ENCODE measurements around the gene PLAAT1. TPM values are rescaled to one million over a fixed set of nuclear protein-coding genes. Genes with fewer than 3 reads are reported as not detected.

The PLAAT1 gene
- total and polyA plus RNA-seq, 2 donors: 1.3 to 1.6 TPM

- no peaks in the 10 kb centered on the region for H3K36me3 ChIP-seq (ENCODE audit: control insufficient read depth in 2 of 2, insufficient read depth in 2 of 2, low read length in 1 of 2)
- no peak overlapping the region for H3K27ac ChIP-seq (ENCODE audit: low read depth in 1 of 2, low read length in 1 of 2)
- no peak overlapping the region for H3K4me3 ChIP-seq (ENCODE audit: low read length in 2 of 2)
- DNase-seq (ENCODE audit: low read depth in 6 of 9, low spot score in 9 of 9): no peak
- no peaks in the 10 kb centered on the region for H3K9me3 ChIP-seq (ENCODE audit: control insufficient read depth in 2 of 2, insufficient read depth in 1 of 2, low read length in 1 of 2)
- 94% methylated on average over 3 of the region's 3 CpGs for WGBS
- H3K27me3 ChIP-seq (ENCODE audit: control insufficient read depth in 2 of 2, insufficient read depth in 1 of 2, low read length in 1 of 2): no peaks in the 10 kb centered on the region
- H3K4me1 ChIP-seq (ENCODE audit: control insufficient read depth in 2 of 2, insufficient read depth in 2 of 2, low read length in 2 of 2): no peaks in the 10 kb centered on the region
These were observed 30.2 kb downstream of the PLAAT1 start for GRCh38 chr3:193271101-193271840.

DNA sequence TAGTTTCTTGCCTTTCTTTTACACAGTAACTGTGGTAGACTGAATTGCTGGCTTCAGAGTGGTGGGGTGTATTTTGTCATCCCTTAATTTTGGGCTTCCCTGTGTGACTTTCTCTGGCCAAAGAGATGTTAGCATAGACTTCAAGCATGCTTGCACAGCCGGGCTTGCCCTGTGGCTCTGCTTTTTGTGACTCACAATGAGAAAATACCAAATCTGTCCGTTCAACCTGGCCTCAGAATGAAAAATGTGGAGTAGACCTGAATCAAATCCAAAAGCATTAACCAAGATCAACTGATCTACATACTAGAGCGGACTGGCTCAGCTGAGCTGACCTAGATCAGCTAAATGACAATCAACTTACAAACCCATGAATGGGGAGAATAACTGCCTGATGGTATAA, 51.4 kb downstream of the PLAAT1 start:
- Histone ChIP-seq H3K27ac (ENCODE audit: low read depth in 1 of 2, low read length in 1 of 2) (no peak overlapping the region), H3K27me3 (ENCODE audit: control insufficient read depth in 2 of 2, insufficient read depth in 1 of 2, low read length in 1 of 2) (no peaks in the 10 kb centered on the region), H3K36me3 (ENCODE audit: control insufficient read depth in 2 of 2, insufficient read depth in 2 of 2, low read length in 1 of 2) (no peaks in the 10 kb centered on the region), H3K4me1 (ENCODE audit: control insufficient read depth in 2 of 2, insufficient read depth in 2 of 2, low read length in 2 of 2) (no peaks in the 10 kb centered on the region), H3K9me3 (ENCODE audit: control insufficient read depth in 2 of 2, insufficient read depth in 1 of 2, low read length in 1 of 2) (peaks cover 0 to 3% of the 10 kb centered on the region in 2 donors), H3K4me3 (ENCODE audit: low read length in 2 of 2) (no peak overlapping the region)
- no peak for DNase-seq (ENCODE audit: low read depth in 6 of 9, low spot score in 9 of 9)
- 89% methylated on average over 3 of the region's 3 CpGs for WGBS

DNA sequence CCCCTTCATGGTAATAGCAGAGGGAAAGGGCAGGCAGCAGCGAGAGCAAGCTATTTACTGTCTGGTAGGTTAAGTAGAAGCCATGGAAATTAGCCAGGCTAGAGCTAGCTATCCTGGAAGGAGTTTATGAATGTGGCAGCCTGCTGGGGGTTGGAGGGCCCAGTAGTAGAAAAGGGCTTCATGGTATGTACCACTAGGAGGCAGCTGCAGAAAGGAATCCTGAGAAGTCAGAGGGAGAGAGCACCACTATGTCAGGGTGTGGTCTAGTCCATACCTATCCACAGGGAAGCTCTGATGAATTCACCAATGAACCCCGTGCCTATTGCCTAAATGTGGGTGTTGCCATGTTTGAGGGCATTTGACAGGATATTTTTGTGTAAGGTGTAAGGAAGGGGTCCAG, 55.0 kb downstream of the PLAAT1 start:
- no peaks in the 10 kb centered on the region for H3K36me3 ChIP-seq (ENCODE audit: control insufficient read depth in 2 of 2, insufficient read depth in 2 of 2, low read length in 1 of 2)
- peaks cover 0 to 3% of the 10 kb centered on the region in 2 donors for H3K9me3 ChIP-seq (ENCODE audit: control insufficient read depth in 2 of 2, insufficient read depth in 1 of 2, low read length in 1 of 2)
- no peak for DNase-seq (ENCODE audit: low read depth in 6 of 9, low spot score in 9 of 9)
- no peak overlapping the region for H3K27ac ChIP-seq (ENCODE audit: low read depth in 1 of 2, low read length in 1 of 2)
- H3K4me3 ChIP-seq (ENCODE audit: low read length in 2 of 2): no peak overlapping the region
- no peaks in the 10 kb centered on the region for H3K27me3 ChIP-seq (ENCODE audit: control insufficient read depth in 2 of 2, insufficient read depth in 1 of 2, low read length in 1 of 2)
- H3K4me1 ChIP-seq (ENCODE audit: control insufficient read depth in 2 of 2, insufficient read depth in 2 of 2, low read length in 2 of 2): no peaks in the 10 kb centered on the region
- 87% methylated on average over 2 of the region's 2 CpGs for WGBS

- no peak for DNase-seq (ENCODE audit: low read depth in 6 of 9, low spot score in 9 of 9)
- Histone ChIP-seq H3K4me1 (ENCODE audit: control insufficient read depth in 2 of 2, insufficient read depth in 2 of 2, low read length in 2 of 2) (no peaks in the 10 kb centered on the region), H3K9me3 (ENCODE audit: control insufficient read depth in 2 of 2, insufficient read depth in 1 of 2, low read length in 1 of 2) (no peaks in the 10 kb centered on the region), H3K27me3 (ENCODE audit: control insufficient read depth in 2 of 2, insufficient read depth in 1 of 2, low read length in 1 of 2) (no peaks in the 10 kb centered on the region), H3K4me3 (ENCODE audit: low read length in 2 of 2) (no peak overlapping the region), H3K36me3 (ENCODE audit: control insufficient read depth in 2 of 2, insufficient read depth in 2 of 2, low read length in 1 of 2) (no peaks in the 10 kb centered on the region), H3K27ac (ENCODE audit: low read depth in 1 of 2, low read length in 1 of 2) (no peak overlapping the region)
- 94% methylated on average over 5 of the region's 5 CpGs for WGBS
These were observed 56.4 kb downstream of the PLAAT1 start for GRCh38 chr3:193297421-193297820.

GRCh38 chr3:193301433-193301832, 60.4 kb downstream of the PLAAT1 start:
- Histone ChIP-seq H3K4me3 (ENCODE audit: low read length in 2 of 2) (no peak overlapping the region), H3K36me3 (ENCODE audit: control insufficient read depth in 2 of 2, insufficient read depth in 2 of 2, low read length in 1 of 2) (no peaks in the 10 kb centered on the region), H3K27ac (ENCODE audit: low read depth in 1 of 2, low read length in 1 of 2) (no peak overlapping the region), H3K27me3 (ENCODE audit: control insufficient read depth in 2 of 2, insufficient read depth in 1 of 2, low read length in 1 of 2) (no peaks in the 10 kb centered on the region), H3K9me3 (ENCODE audit: control insufficient read depth in 2 of 2, insufficient read depth in 1 of 2, low read length in 1 of 2) (no peaks in the 10 kb centered on the region), H3K4me1 (ENCODE audit: control insufficient read depth in 2 of 2, insufficient read depth in 2 of 2, low read length in 2 of 2) (no peaks in the 10 kb centered on the region)
- WGBS: 96% methylated on average over 1 of the region's 1 CpG
- no peak for DNase-seq (ENCODE audit: low read depth in 6 of 9, low spot score in 9 of 9)

GRCh38 chr3:193305356-193305755, 64.3 kb downstream of the PLAAT1 start:
- no peaks in the 10 kb centered on the region for H3K27me3 ChIP-seq (ENCODE audit: control insufficient read depth in 2 of 2, insufficient read depth in 1 of 2, low read length in 1 of 2)
- no peaks in the 10 kb centered on the region for H3K9me3 ChIP-seq (ENCODE audit: control insufficient read depth in 2 of 2, insufficient read depth in 1 of 2, low read length in 1 of 2)
- H3K36me3 ChIP-seq (ENCODE audit: control insufficient read depth in 2 of 2, insufficient read depth in 2 of 2, low read length in 1 of 2): no peaks in the 10 kb centered on the region
- no peak for DNase-seq (ENCODE audit: low read depth in 6 of 9, low spot score in 9 of 9)
- 94% methylated on average over 1 of the region's 1 CpG for WGBS
- no peak overlapping the region for H3K27ac ChIP-seq (ENCODE audit: low read depth in 1 of 2, low read length in 1 of 2)
- no peaks in the 10 kb centered on the region for H3K4me1 ChIP-seq (ENCODE audit: control insufficient read depth in 2 of 2, insufficient read depth in 2 of 2, low read length in 2 of 2)
- no peak overlapping the region for H3K4me3 ChIP-seq (ENCODE audit: low read length in 2 of 2)

- Histone ChIP-seq H3K4me3 (ENCODE audit: low read length in 2 of 2) (no peak overlapping the region), H3K36me3 (ENCODE audit: control insufficient read depth in 2 of 2, insufficient read depth in 2 of 2, low read length in 1 of 2) (no peaks in the 10 kb centered on the region), H3K9me3 (ENCODE audit: control insufficient read depth in 2 of 2, insufficient read depth in 1 of 2, low read length in 1 of 2) (no peaks in the 10 kb centered on the region), H3K27me3 (ENCODE audit: control insufficient read depth in 2 of 2, insufficient read depth in 1 of 2, low read length in 1 of 2) (no peaks in the 10 kb centered on the region), H3K4me1 (ENCODE audit: control insufficient read depth in 2 of 2, insufficient read depth in 2 of 2, low read length in 2 of 2) (no peaks in the 10 kb centered on the region), H3K27ac (ENCODE audit: low read depth in 1 of 2, low read length in 1 of 2) (no peak overlapping the region)
- 70% methylated on average over 6 of the region's 6 CpGs for WGBS
- no peak for DNase-seq (ENCODE audit: low read depth in 6 of 9, low spot score in 9 of 9)
These were observed 70.1 kb downstream of the PLAAT1 start for GRCh38 chr3:193310914-193311723.

GRCh38 chr3:193313061-193313958, 72.3 kb downstream of the PLAAT1 start:
- Histone ChIP-seq H3K27me3 (ENCODE audit: control insufficient read depth in 2 of 2, insufficient read depth in 1 of 2, low read length in 1 of 2) (no peaks in the 10 kb centered on the region), H3K4me1 (ENCODE audit: control insufficient read depth in 2 of 2, insufficient read depth in 2 of 2, low read length in 2 of 2) (no peaks in the 10 kb centered on the region), H3K27ac (ENCODE audit: low read depth in 1 of 2, low read length in 1 of 2) (no peak overlapping the region), H3K4me3 (ENCODE audit: low read length in 2 of 2) (no peak overlapping the region), H3K9me3 (ENCODE audit: control insufficient read depth in 2 of 2, insufficient read depth in 1 of 2, low read length in 1 of 2) (no peaks in the 10 kb centered on the region), H3K36me3 (ENCODE audit: control insufficient read depth in 2 of 2, insufficient read depth in 2 of 2, low read length in 1 of 2) (no peaks in the 10 kb centered on the region)
- DNase-seq (ENCODE audit: low read depth in 6 of 9, low spot score in 9 of 9): no peak
- WGBS: 86% methylated on average over 3 of the region's 3 CpGs

- H3K36me3 ChIP-seq (ENCODE audit: control insufficient read depth in 2 of 2, insufficient read depth in 2 of 2, low read length in 1 of 2): no peaks in the 10 kb centered on the region
- no peak overlapping the region for H3K27ac ChIP-seq (ENCODE audit: low read depth in 1 of 2, low read length in 1 of 2)
- H3K4me1 ChIP-seq (ENCODE audit: control insufficient read depth in 2 of 2, insufficient read depth in 2 of 2, low read length in 2 of 2): no peaks in the 10 kb centered on the region
- no peak overlapping the region for H3K4me3 ChIP-seq (ENCODE audit: low read length in 2 of 2)
- DNase-seq (ENCODE audit: low read depth in 6 of 9, low spot score in 9 of 9): no peak
- no peaks in the 10 kb centered on the region for H3K27me3 ChIP-seq (ENCODE audit: control insufficient read depth in 2 of 2, insufficient read depth in 1 of 2, low read length in 1 of 2)
- H3K9me3 ChIP-seq (ENCODE audit: control insufficient read depth in 2 of 2, insufficient read depth in 1 of 2, low read length in 1 of 2): no peaks in the 10 kb centered on the region
- 90% methylated on average over 3 of the region's 3 CpGs for WGBS
These were observed 73.1 kb downstream of the PLAAT1 start for GRCh38 chr3:193314161-193314560.

Data from thymus (tissue), 11 donors.